ENCODE results near the gene INO80D.
"Not testable (repeated sequence)": the region's sequence is repeated elsewhere in the genome, so short reads cannot be mapped to it uniquely, and the experiment has no call there.

Gene INO80D

GRCh38 chr2:206028101-206028500, 57.9 kb downstream of the INO80D start:
- no peak for DNase-seq (ENCODE audit: low read depth in 2 of 2)

GRCh38 chr2:206023183-206023582, 62.8 kb downstream of the INO80D start:
- DNase-seq (ENCODE audit: low read depth in 2 of 2), result no peak

GRCh38 chr2:206020171-206020570, 65.8 kb downstream of the INO80D start:
- no peak for DNase-seq (ENCODE audit: low read depth in 2 of 2)

- DNase-seq (ENCODE audit: low read depth in 2 of 2), result not testable (repeated sequence)
These were observed 70.2 kb downstream of the INO80D start for GRCh38 chr2:206015746-206016145.

- DNase-seq (ENCODE audit: low read depth in 2 of 2), result no peak
These were observed 74.2 kb downstream of the INO80D start for GRCh38 chr2:206011795-206012194.

GRCh38 chr2:206011018-206011614, 74.9 kb downstream of the INO80D start:
- no peak for DNase-seq (ENCODE audit: low read depth in 2 of 2)

GRCh38 chr2:206004004-206004693, 81.8 kb downstream of the INO80D start:
- DNase-seq (ENCODE audit: low read depth in 2 of 2), result no peak

- no peak for DNase-seq (ENCODE audit: low read depth in 2 of 2)
These were observed 83.5 kb downstream of the INO80D start for GRCh38 chr2:206002440-206002839.

- no peak for DNase-seq (ENCODE audit: low read depth in 2 of 2)
These were observed 84.1 kb downstream of the INO80D start for GRCh38 chr2:206001912-206002311.

- DNase-seq (ENCODE audit: low read depth in 2 of 2), result no peak
These were observed 85.2 kb downstream of the INO80D start for GRCh38 chr2:206000776-206001175.

- DNase-seq (ENCODE audit: low read depth in 2 of 2), result no peak
These were observed 87.4 kb downstream of the INO80D start for GRCh38 chr2:205998583-205998982.

- DNase-seq (ENCODE audit: low read depth in 2 of 2), result no peak
These were observed 89.8 kb downstream of the INO80D start for GRCh38 chr2:205996161-205996560.

GRCh38 chr2:205995260-205995659, 90.7 kb downstream of the INO80D start:
- no peak for DNase-seq (ENCODE audit: low read depth in 2 of 2)

GRCh38 chr2:205994344-205994743, 91.6 kb downstream of the INO80D start:
- DNase-seq (ENCODE audit: low read depth in 2 of 2), result no peak

GRCh38 chr2:205990104-205990503, 95.9 kb downstream of the INO80D start:
- no peak for DNase-seq (ENCODE audit: low read depth in 2 of 2)

GRCh38 chr2:205989271-205990071, 96.5 kb downstream of the INO80D start:
- no peak for DNase-seq (ENCODE audit: low read depth in 2 of 2)

GRCh38 chr2:205988681-205989080, 97.3 kb downstream of the INO80D start:
- not testable (repeated sequence) for DNase-seq (ENCODE audit: low read depth in 2 of 2)

GRCh38 chr2:205988274-205988673, 97.7 kb downstream of the INO80D start:
- DNase-seq (ENCODE audit: low read depth in 2 of 2), result no peak

GRCh38 chr2:205986334-205986733, 99.6 kb downstream of the INO80D start:
- not testable (repeated sequence) for DNase-seq (ENCODE audit: low read depth in 2 of 2)

- no peak for DNase-seq (ENCODE audit: low read depth in 2 of 2)
These were observed 101.6 kb downstream of the INO80D start for GRCh38 chr2:205984381-205984780.

GRCh38 chr2:205982776-205983327, 103.1 kb downstream of the INO80D start:
- no peak for DNase-seq (ENCODE audit: low read depth in 2 of 2)

- DNase-seq (ENCODE audit: low read depth in 2 of 2), result not testable (repeated sequence)
These were observed 107.2 kb downstream of the INO80D start for GRCh38 chr2:205978728-205979127.
